Ectodermal cell (in vitro differentiated cells): Measurements from ENCODE around the gene TTC24.
"Not testable (repeated sequence)": the region's sequence is repeated elsewhere in the genome, so short reads cannot be mapped to it uniquely, and the experiment has no call there.

Source experiments
- H3K27ac ChIP-seq: 2 replicates; pipeline ENCODE4 v1.7.0; 2013; ENCODE audit warnings: mild to moderate bottlenecking, low read depth, low read length; ENCODE audit not compliant: insufficient read depth, poor library complexity, severe bottlenecking
- H3K27me3 ChIP-seq: 2 replicates; pipeline ENCODE4 v1.7.0; 2013; ENCODE audit warnings: mild to moderate bottlenecking, low read length; ENCODE audit not compliant: insufficient read depth, control insufficient read depth, poor library complexity, severe bottlenecking
- H3K36me3 ChIP-seq: one replicate; pipeline ENCODE4 v1.7.0; 2013; ENCODE audit warnings: low read length; ENCODE audit not compliant: control insufficient read depth, insufficient read depth
- H3K4me1 ChIP-seq: one replicate; pipeline ENCODE4 v1.7.0; 2013; ENCODE audit warnings: low read length; ENCODE audit not compliant: control insufficient read depth, insufficient read depth
- H3K4me3 ChIP-seq: 2 replicates; pipeline ENCODE4 v1.7.0; 2013; ENCODE audit warnings: low read depth, low read length, control low read depth; ENCODE audit not compliant: insufficient read depth
- H3K9me3 ChIP-seq: 2 replicates; pipeline ENCODE4 v1.7.0; 2013; ENCODE audit warnings: mild to moderate bottlenecking, low read length, moderate library complexity; ENCODE audit not compliant: control insufficient read depth
- WGBS, 2 experiments: methylation state at CpG; one replicate each; pipeline ENCODE4 v1.1.7; 2013; ENCODE audit warnings: missing lambda C conversion rate in 2 of 2; 5-methylcytosine and 5-hydroxymethylcytosine counted together

Gene TTC24

GRCh38 chr1:156622581-156623297, 43.2 kb downstream of the TTC24 start:
- H3K9me3 ChIP-seq, result no peaks in the 10 kb centered on the region
- no peak overlapping the region for H3K27ac ChIP-seq
- WGBS, 2 experiments, result 66 to 71% methylated on average over 5 of the region's 6 CpGs
- H3K4me1 ChIP-seq, result peaks cover 9% of the 10 kb centered on the region
- H3K27me3 ChIP-seq, result peaks cover 88% of the 10 kb centered on the region
- H3K36me3 ChIP-seq, result no peaks in the 10 kb centered on the region
- H3K4me3 ChIP-seq, result no peak overlapping the region

GRCh38 chr1:156623946-156624813, 44.7 kb downstream of the TTC24 start:
- Histone ChIP-seq H3K4me1 (peaks cover 9% of the 10 kb centered on the region), H3K27me3 (peaks cover 83% of the 10 kb centered on the region), H3K4me3 (peak overlapping the region; percentile 32), H3K27ac (no peak overlapping the region), H3K36me3 (no peaks in the 10 kb centered on the region), H3K9me3 (no peaks in the 10 kb centered on the region)
- 2 to 3% methylated on average over 87 of the region's 87 CpGs for WGBS, 2 experiments

- Histone ChIP-seq H3K27ac (no peak overlapping the region), H3K27me3 (peaks cover 76% of the 10 kb centered on the region), H3K4me3 (peak overlapping the region; percentile 32), H3K4me1 (peaks cover 9% of the 10 kb centered on the region), H3K9me3 (no peaks in the 10 kb centered on the region), H3K36me3 (no peaks in the 10 kb centered on the region)
- 2 to 3% methylated on average over 52 of the region's 55 CpGs for WGBS, 2 experiments
These were observed 45.4 kb downstream of the TTC24 start for GRCh38 chr1:156624814-156625435.

DNA sequence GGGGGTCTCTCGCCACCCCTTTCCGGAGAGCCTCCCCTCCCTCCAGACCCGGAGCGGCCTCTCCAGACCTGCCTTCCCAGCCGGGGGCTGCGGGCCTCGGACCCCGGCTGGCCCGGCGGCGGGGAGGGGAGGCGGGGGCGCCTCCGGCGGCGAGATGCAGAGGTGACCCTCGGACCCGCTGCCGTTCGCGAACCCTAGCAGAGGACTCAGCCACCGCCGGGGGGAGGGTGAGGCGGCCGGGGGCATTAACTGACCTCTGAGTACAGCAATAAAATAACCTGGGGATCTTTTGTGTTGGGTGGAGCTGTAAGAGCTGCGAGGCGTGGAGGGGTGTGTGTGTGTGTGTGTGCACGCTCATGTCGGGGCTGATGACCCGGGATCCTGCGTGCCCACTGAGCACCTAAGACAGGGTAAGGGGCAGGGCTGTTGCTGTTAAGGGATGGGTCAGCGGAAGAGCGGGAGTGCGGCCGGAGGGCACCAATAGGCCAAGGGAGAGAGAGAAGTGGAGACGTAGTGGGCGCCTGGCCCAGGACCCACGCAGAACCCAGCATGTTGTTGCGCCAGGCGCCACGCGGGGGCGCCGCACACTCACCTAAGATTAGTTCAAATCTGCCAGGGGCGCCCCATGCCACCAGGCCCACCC, 46.0 kb downstream of the TTC24 start:
- Histone ChIP-seq H3K4me3 (peak overlapping the region; percentile 0), H3K27ac (no peak overlapping the region), H3K4me1 (peaks cover 9% of the 10 kb centered on the region), H3K27me3 (peaks cover 73% of the 10 kb centered on the region), H3K36me3 (no peaks in the 10 kb centered on the region), H3K9me3 (no peaks in the 10 kb centered on the region)
- 2 to 4% methylated on average over 45 of the region's 45 CpGs for WGBS, 2 experiments

DNA sequence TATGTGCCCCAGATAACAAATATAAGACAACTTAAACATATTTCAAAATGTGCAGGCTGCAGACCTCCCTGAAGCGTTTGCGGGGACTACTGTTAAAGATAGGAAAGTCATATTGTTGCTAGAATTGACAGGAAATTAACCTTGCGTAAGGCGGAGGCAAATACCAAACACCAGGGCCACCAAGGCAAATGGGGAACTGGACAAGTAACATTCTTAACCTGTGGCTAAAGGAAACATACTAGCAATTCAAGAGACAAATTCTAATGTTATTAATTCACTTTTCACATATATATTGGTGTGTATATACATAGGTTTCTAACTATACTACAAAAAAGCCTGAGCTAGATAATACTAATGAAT, 46.5 kb downstream of the TTC24 start:
- no peak overlapping the region for H3K27ac ChIP-seq
- no peaks in the 10 kb centered on the region for H3K36me3 ChIP-seq
- H3K4me1 ChIP-seq, result peaks cover 9% of the 10 kb centered on the region
- H3K4me3 ChIP-seq, result no peak overlapping the region
- no peaks in the 10 kb centered on the region for H3K9me3 ChIP-seq
- H3K27me3 ChIP-seq, result peaks cover 73% of the 10 kb centered on the region
- WGBS, 2 experiments, result 48 to 49% methylated on average over 4 of the region's 4 CpGs

- H3K27me3 ChIP-seq, result peaks cover 71% of the 10 kb centered on the region
- H3K27ac ChIP-seq, result no peak overlapping the region
- WGBS, 2 experiments, result 82 to 86% methylated on average over 2 of the region's 2 CpGs
- peaks cover 9% of the 10 kb centered on the region for H3K4me1 ChIP-seq
- no peaks in the 10 kb centered on the region for H3K9me3 ChIP-seq
- no peak overlapping the region for H3K4me3 ChIP-seq
- H3K36me3 ChIP-seq, result no peaks in the 10 kb centered on the region
These were observed 47.9 kb downstream of the TTC24 start for GRCh38 chr1:156627313-156627880.

DNA sequence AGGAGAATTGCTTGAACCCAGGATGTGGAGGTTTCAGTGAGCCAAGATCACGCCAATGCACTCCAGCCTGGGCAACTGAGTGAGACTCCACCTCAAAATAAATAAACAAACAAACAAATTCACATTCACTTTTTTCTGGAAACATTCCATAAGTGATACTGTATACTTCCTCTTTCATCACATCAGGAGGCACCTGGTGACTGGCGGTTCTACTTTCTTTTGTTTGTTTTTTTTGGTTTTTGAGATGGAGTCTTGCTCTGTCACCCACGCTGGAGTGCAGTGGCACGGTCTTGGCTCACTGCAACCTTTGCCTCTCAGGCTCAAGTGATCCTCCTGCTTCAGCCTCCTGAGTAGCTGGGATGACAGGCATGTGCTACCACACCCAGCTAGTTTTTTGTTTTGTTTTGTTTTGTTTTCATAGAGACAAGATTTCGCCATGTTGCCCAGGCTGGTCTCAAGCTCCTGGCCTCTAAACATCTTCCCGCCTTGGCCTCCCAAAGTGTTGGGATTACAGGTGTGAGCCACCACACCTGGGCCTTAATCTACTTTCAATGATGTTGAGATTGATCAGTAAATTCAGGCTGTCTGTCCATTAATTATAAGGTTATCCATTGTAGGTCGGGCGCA, 50.4 kb downstream of the TTC24 start:
- H3K4me3 ChIP-seq, result no peak overlapping the region
- peaks cover 2% of the 10 kb centered on the region for H3K4me1 ChIP-seq
- H3K27ac ChIP-seq, result no peak overlapping the region
- H3K27me3 ChIP-seq, result peaks cover 71% of the 10 kb centered on the region
- no peaks in the 10 kb centered on the region for H3K36me3 ChIP-seq
- H3K9me3 ChIP-seq, result no peaks in the 10 kb centered on the region
- 91% methylated on average over 8 of the region's 8 CpGs for WGBS, 2 experiments

- H3K36me3 ChIP-seq, H3K4me1 ChIP-seq, H3K9me3 ChIP-seq, H3K4me3 ChIP-seq, H3K27ac ChIP-seq: not testable (repeated sequence)
- 64 to 65% methylated on average over 9 of the region's 9 CpGs for WGBS, 2 experiments
- peaks cover 71% of the 10 kb centered on the region for H3K27me3 ChIP-seq
These were observed 51.6 kb downstream of the TTC24 start for GRCh38 chr1:156631152-156631551.

GRCh38 chr1:156632355-156632754, 52.8 kb downstream of the TTC24 start:
- no peaks in the 10 kb centered on the region for H3K9me3 ChIP-seq
- H3K27me3 ChIP-seq, result peaks cover 69% of the 10 kb centered on the region
- H3K27ac ChIP-seq, result no peak overlapping the region
- H3K4me1 ChIP-seq, result no peaks in the 10 kb centered on the region
- no peak overlapping the region for H3K4me3 ChIP-seq
- H3K36me3 ChIP-seq, result no peaks in the 10 kb centered on the region
- 76% methylated on average over 3 of the region's 3 CpGs for WGBS, 2 experiments
